Calu3 (cell line): Measurements from ENCODE around the gene CLDN6. TPM values are rescaled to one million over a fixed set of nuclear protein-coding genes. Genes with fewer than 3 reads are reported as not detected.

Source experiments
- BruUV-seq: library from RNA; stranded (reverse); fragments of 400-500 nt; replicated peaks from 2 replicates; lab custom pipeline; 2021; lab: Mats Ljungman, UMichigan
- CTCF ChIA-PET: fragments of 300-600 bp; sonication (Branson Sonifier 250); formaldehyde crosslinking; loops from one replicate; lab custom pipeline; 2022; ENCODE audit warnings: antibody characterized with exemption; lab: Charles Lee
- DNase-seq: peaks from one replicate; pipeline ENCODE4 v3.0.0; 2022
- H3K27ac Mint-ChIP-seq: one replicate; pipeline ENCODE4 v1.8.0; 2022; ENCODE audit warnings: mixed read lengths; ENCODE audit not compliant: unreplicated experiment
- H3K27me3 Mint-ChIP-seq: one replicate; pipeline ENCODE4 v1.8.0; 2022; ENCODE audit warnings: mixed read lengths; ENCODE audit not compliant: unreplicated experiment
- H3K36me3 Mint-ChIP-seq: one replicate; pipeline ENCODE4 v1.8.0; 2022; ENCODE audit warnings: mild to moderate bottlenecking, moderate library complexity, mixed read lengths; ENCODE audit not compliant: insufficient read depth, unreplicated experiment
- H3K4me1 Mint-ChIP-seq: one replicate; pipeline ENCODE4 v1.8.0; 2022; ENCODE audit warnings: mild to moderate bottlenecking, low read depth, mixed read lengths; ENCODE audit not compliant: unreplicated experiment
- H3K4me3 Mint-ChIP-seq: one replicate; pipeline ENCODE4 v1.8.0; 2022; ENCODE audit warnings: mild to moderate bottlenecking, low read depth, moderate library complexity, mixed read lengths; ENCODE audit not compliant: unreplicated experiment
- H3K9me3 Mint-ChIP-seq: one replicate; pipeline ENCODE4 v1.8.0; 2022; ENCODE audit warnings: low read depth, mixed read lengths; ENCODE audit not compliant: unreplicated experiment
- CTCF ChIP-seq: fragments of 200-600 bp; IDR thresholded peaks from one replicate; pipeline ENCODE4 v1.8.0; 2022; ENCODE audit warnings: antibody characterized with exemption; ENCODE audit not compliant: unreplicated experiment
- intact Hi-C: fragments of 100-400 bp; cut with micrococcal nuclease; formaldehyde crosslinking; loops from one replicate; pipeline ENCODE4 v1.10.0; 2022; ENCODE audit not compliant: unreplicated experiment
- total RNA-seq: library from RNA; stranded (reverse); gene quantifications from 2 replicates; pipeline ENCODE4 v1.2.3, GENCODE V29; 2022

Gene CLDN6
- total RNA-seq, 1 experiment from 2014 or later, result 2.1 TPM

DNA sequence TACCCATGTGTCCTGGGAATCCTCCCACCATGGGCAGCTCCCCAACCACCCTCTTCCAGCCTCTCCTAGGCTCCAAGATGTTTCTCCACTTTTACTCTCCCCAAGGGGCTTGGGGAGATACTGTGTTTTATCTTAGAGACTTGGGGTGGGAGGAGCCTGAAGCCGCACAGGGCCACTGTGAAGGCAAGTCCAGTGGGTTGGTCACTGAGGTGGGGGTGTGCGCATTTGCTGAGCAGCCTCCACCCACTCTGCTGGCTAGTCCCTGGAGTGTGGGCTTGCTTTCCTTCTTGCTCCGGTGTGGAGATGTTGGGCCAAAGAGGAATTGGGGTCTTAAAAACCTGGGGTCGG is 9.3 kb downstream of the CLDN6 start:
- CTCF ChIA-PET, result interaction anchor here (7.7 kb wide), 1 partner anchor 13 kb away, joined by 126 read pairs; the partner anchor contains the start of genes CLDN6, HCFC1R1, THOC6 and TNFRSF12A
- H3K9me3 Mint-ChIP-seq, result no peaks in the 10 kb centered on the region
- TF ChIP-seq CTCF, result no peak
- no TSS peak for BruUV-seq
- peaks cover 51% of the 10 kb centered on the region for H3K4me1 Mint-ChIP-seq
- peak overlapping the region; percentile 76 for H3K27ac Mint-ChIP-seq
- H3K27me3 Mint-ChIP-seq, result no peaks in the 10 kb centered on the region
- intact Hi-C loops, result no loop called here
- H3K4me3 Mint-ChIP-seq, result peak overlapping the region; percentile 87
- peaks cover 93% of the 10 kb centered on the region for H3K36me3 Mint-ChIP-seq
- no peak for DNase-seq

DNA sequence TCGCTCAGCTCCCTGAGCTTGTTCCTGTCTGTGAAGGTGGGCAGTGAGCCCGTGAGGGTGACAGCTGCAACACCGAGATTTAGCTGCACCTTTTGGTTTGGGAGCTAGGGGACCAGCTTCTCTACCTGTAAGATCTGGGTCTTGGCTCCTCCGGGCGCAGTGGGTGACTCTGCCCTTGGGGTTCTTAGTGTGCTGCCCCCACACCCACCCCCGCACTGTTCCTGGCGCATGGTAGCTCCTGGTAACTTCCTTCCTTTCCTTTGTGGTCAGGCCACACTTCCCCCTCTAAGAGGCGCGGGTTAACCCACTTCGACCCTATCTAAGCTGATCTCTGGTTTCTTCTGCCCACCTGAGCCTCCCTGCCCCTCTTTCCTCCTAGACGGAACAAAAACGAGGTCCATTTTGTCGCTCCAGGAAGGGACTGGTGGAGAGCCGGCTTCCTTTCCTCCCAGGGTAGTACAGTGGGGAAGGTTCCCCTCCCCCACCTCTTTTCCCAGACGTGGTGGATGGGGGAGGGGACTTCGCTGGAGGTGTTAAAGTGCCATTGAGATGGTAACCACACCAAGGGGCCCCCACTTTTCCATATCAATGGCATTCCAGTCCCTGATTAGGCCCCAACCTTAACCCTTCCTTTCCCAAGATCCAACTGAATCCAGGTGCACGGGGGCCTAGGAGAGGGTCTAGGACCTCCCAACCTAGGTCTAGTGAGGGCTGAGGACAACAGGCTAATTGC is 9.9 kb downstream of the CLDN6 start:
- Mint-ChIP-seq H3K4me1 (peaks cover 45% of the 10 kb centered on the region), H3K9me3 (no peaks in the 10 kb centered on the region), H3K36me3 (peaks cover 92% of the 10 kb centered on the region), H3K27ac (peak overlapping the region; percentile 76), H3K27me3 (no peaks in the 10 kb centered on the region), H3K4me3 (peak overlapping the region; percentile 87)
- intact Hi-C loops, result loop anchor here (1.0 kb wide), 1 partner anchor 12 kb away; the partner anchor contains the start of gene TNFRSF12A
- no peak for TF ChIP-seq CTCF
- no TSS peak for BruUV-seq
- peak; percentile 30 for DNase-seq
- CTCF ChIA-PET, result interaction anchor here (1.0 to 7.7 kb wide), 3 partner anchors 13 to 24 kb away, joined by 5 to 126 read pairs (median 5); partner anchors contain the start of genes CLDN6, HCFC1R1, THOC6 and TNFRSF12A

DNA sequence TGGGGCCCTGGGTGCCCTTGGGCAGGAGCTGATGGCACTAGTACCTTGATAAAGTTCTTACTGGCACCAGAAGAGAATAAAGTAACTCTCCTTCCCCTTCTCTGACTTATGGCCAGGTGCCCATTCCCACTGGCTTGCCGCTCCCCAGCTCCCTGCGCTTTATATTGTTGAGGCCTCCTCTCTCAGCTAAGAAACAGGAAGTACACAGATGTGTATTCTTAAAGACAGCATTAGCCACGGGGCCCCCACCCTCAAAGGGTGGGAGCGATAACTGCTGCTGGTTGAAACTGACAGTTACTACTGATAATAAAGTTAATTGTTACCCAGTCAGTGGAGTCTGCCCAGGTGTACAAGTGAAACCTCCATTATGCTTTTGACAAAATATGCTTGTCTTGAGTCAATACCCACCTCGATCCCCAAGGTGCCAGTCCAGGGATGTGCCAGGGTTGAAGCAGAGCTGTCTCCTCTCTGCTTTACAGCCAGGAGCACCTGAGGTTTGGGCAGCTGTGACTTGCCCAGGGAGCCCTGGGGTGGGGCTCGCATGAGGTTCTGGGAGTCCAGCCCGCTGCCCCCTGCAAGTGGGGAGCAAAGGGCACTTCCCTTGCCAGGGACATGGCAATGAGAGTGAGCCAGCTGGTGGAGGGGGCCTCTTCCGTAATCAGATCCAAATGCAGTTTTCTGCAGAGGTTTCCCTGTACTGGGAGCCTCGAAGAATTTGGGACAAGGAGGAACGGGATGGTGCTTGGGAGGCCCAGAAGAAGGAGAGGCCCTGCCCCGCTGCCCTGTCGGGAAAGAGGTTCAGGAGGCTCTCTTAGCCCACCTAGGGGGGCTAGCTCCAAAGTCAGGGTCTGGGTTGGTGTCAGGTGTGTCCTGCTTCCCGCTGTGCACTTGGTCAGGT is 10.7 kb downstream of the CLDN6 start:
- CTCF ChIA-PET, result interaction anchor here (1.0 to 7.7 kb wide), 3 partner anchors 13 to 24 kb away, joined by 5 to 126 read pairs (median 5); partner anchors contain the start of genes CLDN6, HCFC1R1, THOC6 and TNFRSF12A
- peaks cover 37% of the 10 kb centered on the region for H3K4me1 Mint-ChIP-seq
- intact Hi-C loops, result loop anchor here (1.0 kb wide), 1 partner anchor 13 kb away; the partner anchor contains the start of gene TNFRSF12A
- TSS peak; percentile 40 for BruUV-seq
- no peaks in the 10 kb centered on the region for H3K27me3 Mint-ChIP-seq
- H3K9me3 Mint-ChIP-seq, result no peaks in the 10 kb centered on the region
- H3K4me3 Mint-ChIP-seq, result peak overlapping the region; percentile 87
- peaks cover 92% of the 10 kb centered on the region for H3K36me3 Mint-ChIP-seq
- peak overlapping the region; percentile 76 for H3K27ac Mint-ChIP-seq
- DNase-seq, result peak; percentile 52
- no peak for TF ChIP-seq CTCF

DNA sequence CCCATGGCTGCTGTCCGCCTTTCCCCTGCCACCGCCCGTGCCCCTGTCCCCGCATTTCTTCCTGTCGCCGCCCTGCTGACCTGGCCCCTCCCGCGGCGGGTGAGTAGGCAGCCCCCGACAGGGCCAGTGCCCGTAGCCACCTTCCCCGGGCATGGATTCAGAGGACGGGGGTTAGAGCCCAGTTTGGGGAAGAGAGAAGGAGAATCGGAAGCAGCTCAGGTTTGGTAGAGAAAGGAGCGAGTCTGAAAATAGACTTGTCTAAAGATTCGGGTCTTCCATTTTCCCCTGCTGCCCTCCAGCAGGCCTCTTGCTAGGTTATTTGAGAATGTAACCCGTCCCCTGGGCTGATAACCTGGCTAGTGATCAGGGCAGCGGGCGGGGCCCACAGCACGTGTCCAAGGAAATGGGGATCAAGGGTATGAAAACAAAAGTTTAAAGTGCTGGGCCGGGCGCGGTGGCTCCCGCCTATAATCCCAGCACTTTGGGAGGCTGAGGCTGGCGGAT is 13.2 kb downstream of the CLDN6 start:
- no peaks in the 10 kb centered on the region for H3K27me3 Mint-ChIP-seq
- CTCF ChIA-PET, result interaction anchor here (1.2 to 7.7 kb wide), 4 partner anchors 17 to 54 kb away, joined by 4 to 126 read pairs (median 10); partner anchors contain the start of genes CLDN6, HCFC1R1, THOC6 and TNFRSF12A
- intact Hi-C loops, result no loop called here
- peaks cover 42% of the 10 kb centered on the region for H3K4me1 Mint-ChIP-seq
- H3K27ac Mint-ChIP-seq, result peak overlapping the region; percentile 91
- H3K9me3 Mint-ChIP-seq, result no peaks in the 10 kb centered on the region
- DNase-seq, result peak; percentile 76
- H3K4me3 Mint-ChIP-seq, result peak overlapping the region; percentile 87
- peaks cover 88% of the 10 kb centered on the region for H3K36me3 Mint-ChIP-seq
- TSS peak; percentile 28 for BruUV-seq
- TF ChIP-seq CTCF, result no peak
